Breast epithelium (tissue), 4 donors: ENCODE results near the gene SCAF1. TPM values are rescaled to one million over a fixed set of nuclear protein-coding genes. Genes with fewer than 3 reads are reported as not detected.

Experiments used
- DNase-seq, 2 donors: peaks; one replicate each; pipeline ENCODE4 v3.0.0-alpha.2; 2019; ENCODE audit warnings: low spot score in 2 of 2
- H3K27ac ChIP-seq, 2 donors: fragments of 200-600 bp; sonication (generic) in 1 of 2; one replicate each; pipeline ENCODE4 v1.5.1; 2016 to 2019; ENCODE audit warnings: mild to moderate bottlenecking in 1 of 2
- H3K27me3 ChIP-seq, 2 donors: fragments of 200-600 bp; sonication (generic) in 1 of 2; one replicate each; pipeline versions ENCODE4 v1.5.1 to v1.6.0; 2017 to 2019; ENCODE audit warnings: control low read depth in 1 of 2, mild to moderate bottlenecking in 1 of 2
- H3K36me3 ChIP-seq: fragments of 200-600 bp; one replicate; pipeline ENCODE4 v1.5.1; 2019
- H3K4me1 ChIP-seq, 2 donors: fragments of 200-600 bp; sonication (generic); one replicate each; pipeline ENCODE4 v1.5.1; 2016 to 2019; ENCODE audit warnings: control low read depth in 1 of 2
- H3K4me3 ChIP-seq, 3 donors: fragments of 200-600 bp; sonication (generic); 1 replicate in 2 of 3; 2 replicates in 1 of 3; pipeline ENCODE4 v1.5.1; 2016 to 2019; ENCODE audit warnings: mild to moderate bottlenecking in 3 of 3, moderate library complexity in 2 of 3
- H3K9me3 ChIP-seq, 2 donors: fragments of 200-600 bp; sonication (generic) in 1 of 2; one replicate each; pipeline ENCODE4 v1.5.1; 2016 to 2019; ENCODE audit warnings: control low read depth in 1 of 2
- POLR2A ChIP-seq: fragments of 450-650 bp; IDR thresholded peaks from one replicate; pipeline ENCODE4 v1.6.1; 2016; ENCODE audit warnings: antibody characterized with exemption, mild to moderate bottlenecking, moderate library complexity
- POLR2AphosphoS5 ChIP-seq, 3 donors: sonication (generic); formaldehyde crosslinking; IDR thresholded peaks; one replicate each; pipeline ENCODE4 v1.6.1; 2017; ENCODE audit warnings: antibody characterized with exemption in 3 of 3
- intact Hi-C: fragments of 100-400 bp; cut with DNase I; formaldehyde crosslinking; loops from one replicate; pipeline ENCODE4 v1.15.1; 2023; ENCODE audit warnings: low total_unique reads
- total RNA-seq, 3 donors: library from RNA; depleted of rRNA; stranded (reverse); fragments of >200 nt; gene quantifications; one replicate each; pipeline ENCODE4 v1.1.0, GENCODE V29; 2016
- TF ChIP-seq, protein P1 (sequence below), 3 donors: fragments of 450-650 bp; IDR thresholded peaks; one replicate each; pipeline ENCODE4 v1.5.1; 2016 to 2017; ENCODE audit warnings: antibody characterized with exemption in 3 of 3, mild to moderate bottlenecking in 3 of 3, moderate library complexity in 3 of 3

The SCAF1 gene
- total RNA-seq, 3 donors from 2014 or later: 9.8 to 15.4 (median 10.6) TPM

DNA sequence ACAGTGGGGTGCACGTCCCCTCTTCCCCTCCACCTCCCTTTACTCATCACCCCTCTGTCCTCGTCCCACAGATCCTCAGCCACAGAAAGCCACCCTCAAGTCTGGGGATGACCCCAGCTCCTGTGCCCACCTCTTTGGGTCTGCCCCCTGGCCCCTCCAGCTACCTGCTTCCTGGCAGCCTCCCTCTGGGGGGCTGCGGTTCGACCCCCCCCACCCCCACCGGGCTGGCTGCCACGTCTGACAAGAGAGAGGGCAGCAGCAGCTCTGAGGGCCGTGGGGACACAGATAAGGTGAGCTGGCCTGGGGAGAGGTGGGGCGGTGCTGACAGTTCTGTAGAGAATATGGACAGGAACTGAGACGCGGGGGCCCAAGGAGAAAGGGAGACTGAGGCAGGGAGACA, 12.6 kb downstream of the SCAF1 start:
- TF ChIP-seq POLR2A: no peak
- TF ChIP-seq POLR2AphosphoS5 (IDR thresholded peaks at IDR 0.05): no peak
- no peak overlapping the region for H3K4me3 ChIP-seq
- intact Hi-C loops: loop anchor here (1.0 kb wide), 1 partner anchor 17 kb away; no protein-coding TSS in a partner anchor
- no peak for DNase-seq
- H3K36me3 ChIP-seq: peaks cover 16% of the 10 kb centered on the region
- no peak overlapping the region for H3K27ac ChIP-seq
- no peaks in the 10 kb centered on the region for H3K4me1 ChIP-seq
- no peaks in the 10 kb centered on the region for H3K27me3 ChIP-seq
- no peaks in the 10 kb centered on the region for H3K9me3 ChIP-seq

DNA sequence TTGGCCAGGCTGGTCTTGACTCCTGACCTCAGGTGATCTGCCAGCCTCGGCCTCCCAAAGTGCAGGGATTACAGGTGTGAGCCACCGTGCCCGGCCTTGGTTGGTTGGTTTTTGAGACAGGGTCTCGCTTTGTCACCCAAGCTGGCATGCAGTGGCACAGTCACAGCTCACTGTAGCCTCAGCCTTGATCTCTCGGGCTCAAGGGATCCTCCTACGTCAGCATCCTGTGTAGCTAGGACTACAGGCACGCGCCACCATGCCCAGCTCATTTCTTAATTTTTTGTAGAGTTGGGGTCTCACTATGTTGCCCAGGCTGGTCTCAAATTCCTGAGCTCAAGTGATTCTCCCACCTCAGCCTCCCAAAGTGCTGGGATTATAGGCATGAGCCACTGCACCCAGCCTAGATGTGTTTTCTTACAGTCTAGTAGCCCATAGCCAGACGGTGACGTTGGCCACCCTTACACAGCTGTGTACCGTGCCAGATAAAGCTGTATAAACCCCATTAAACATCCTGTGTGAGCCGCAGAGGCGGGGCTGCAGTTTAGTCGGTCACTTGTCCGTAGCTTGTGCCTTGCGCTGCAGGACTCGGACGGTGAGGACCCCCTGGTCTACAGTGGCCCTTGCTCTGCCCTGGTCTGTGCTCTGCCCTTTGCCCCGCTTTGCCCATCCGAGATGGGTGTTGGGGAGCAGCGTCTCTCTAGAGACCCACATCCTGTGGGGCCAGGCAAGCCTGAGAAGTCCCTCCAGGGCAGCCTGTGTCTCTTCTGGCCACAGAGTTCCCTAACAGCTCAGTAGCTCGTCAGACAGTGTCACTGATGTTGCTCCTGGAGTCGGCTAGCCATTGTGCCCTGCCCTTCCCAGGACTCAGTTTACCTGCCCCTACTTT, 13.8 kb downstream of the SCAF1 start:
- Histone ChIP-seq H3K27ac (no peak overlapping the region), H3K27me3 (no peaks in the 10 kb centered on the region), H3K4me1 (no peaks in the 10 kb centered on the region), H3K4me3 (no peak overlapping the region), H3K9me3 (no peaks in the 10 kb centered on the region), H3K36me3 (peaks cover 16% of the 10 kb centered on the region)
- TF ChIP-seq POLR2AphosphoS5 (IDR thresholded peaks at IDR 0.05) (no peak), POLR2A (no peak)
- TF ChIP-seq, protein P1, sequence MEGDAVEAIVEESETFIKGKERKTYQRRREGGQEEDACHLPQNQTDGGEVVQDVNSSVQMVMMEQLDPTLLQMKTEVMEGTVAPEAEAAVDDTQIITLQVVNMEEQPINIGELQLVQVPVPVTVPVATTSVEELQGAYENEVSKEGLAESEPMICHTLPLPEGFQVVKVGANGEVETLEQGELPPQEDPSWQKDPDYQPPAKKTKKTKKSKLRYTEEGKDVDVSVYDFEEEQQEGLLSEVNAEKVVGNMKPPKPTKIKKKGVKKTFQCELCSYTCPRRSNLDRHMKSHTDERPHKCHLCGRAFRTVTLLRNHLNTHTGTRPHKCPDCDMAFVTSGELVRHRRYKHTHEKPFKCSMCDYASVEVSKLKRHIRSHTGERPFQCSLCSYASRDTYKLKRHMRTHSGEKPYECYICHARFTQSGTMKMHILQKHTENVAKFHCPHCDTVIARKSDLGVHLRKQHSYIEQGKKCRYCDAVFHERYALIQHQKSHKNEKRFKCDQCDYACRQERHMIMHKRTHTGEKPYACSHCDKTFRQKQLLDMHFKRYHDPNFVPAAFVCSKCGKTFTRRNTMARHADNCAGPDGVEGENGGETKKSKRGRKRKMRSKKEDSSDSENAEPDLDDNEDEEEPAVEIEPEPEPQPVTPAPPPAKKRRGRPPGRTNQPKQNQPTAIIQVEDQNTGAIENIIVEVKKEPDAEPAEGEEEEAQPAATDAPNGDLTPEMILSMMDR (IDR thresholded peaks at IDR 0.05): no peak
- intact Hi-C loops: no loop called here
- no peak for DNase-seq

DNA sequence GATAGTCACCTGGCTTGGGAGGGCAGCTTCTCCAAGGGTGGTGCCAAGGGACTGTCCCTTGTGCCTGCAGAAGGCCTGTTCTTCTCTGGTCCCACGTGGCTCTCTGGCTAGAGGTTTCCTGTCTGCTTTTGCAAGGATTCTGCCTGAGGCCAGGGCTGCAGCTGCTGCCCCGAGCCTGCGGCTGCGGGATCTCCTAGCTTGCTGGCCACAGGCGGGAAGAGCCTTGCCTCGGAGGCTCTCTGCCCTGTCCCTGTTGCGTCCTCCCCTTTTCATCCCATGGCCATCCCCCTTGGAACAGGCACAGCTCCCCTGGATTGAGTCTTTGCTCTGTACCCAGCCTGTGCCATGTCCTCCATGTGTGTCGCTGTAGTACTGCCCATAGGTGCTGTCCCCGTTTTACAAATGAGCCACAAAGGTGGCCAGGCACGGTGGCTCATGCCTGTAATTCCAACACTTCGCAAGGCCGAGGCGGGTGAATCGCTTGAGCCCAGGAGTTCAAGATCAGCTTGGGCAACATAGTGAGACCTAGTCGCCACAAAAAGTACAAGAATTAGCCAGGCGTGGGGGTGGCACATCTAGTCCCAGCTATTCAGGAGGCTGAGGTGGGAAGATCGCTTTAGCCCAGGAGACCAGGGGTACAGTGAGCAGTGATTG, 14.6 kb downstream of the SCAF1 start:
- H3K36me3 ChIP-seq: peaks cover 16% of the 10 kb centered on the region

GRCh38 chr19:49657493-49658138, 15.6 kb downstream of the SCAF1 start:
- intact Hi-C loops: no loop called here
- H3K36me3 ChIP-seq: peaks cover 7% of the 10 kb centered on the region
- no peak overlapping the region for H3K4me3 ChIP-seq
- TF ChIP-seq POLR2AphosphoS5 (IDR thresholded peaks at IDR 0.05) (no peak), POLR2A (no peak)
- TF ChIP-seq, protein P1 (IDR thresholded peaks at IDR 0.05): no peak
- no peaks in the 10 kb centered on the region for H3K27me3 ChIP-seq
- no peak for DNase-seq
- no peaks in the 10 kb centered on the region for H3K9me3 ChIP-seq
- no peak overlapping the region for H3K27ac ChIP-seq
- no peaks in the 10 kb centered on the region for H3K4me1 ChIP-seq

More for the DNA sequence above, 14.6 kb downstream of the SCAF1 start:
- no peak for DNase-seq
- H3K9me3 ChIP-seq: no peaks in the 10 kb centered on the region
- TF ChIP-seq, protein P1 (IDR thresholded peaks at IDR 0.05): no peak
- TF ChIP-seq POLR2A (no peak), POLR2AphosphoS5 (IDR thresholded peaks at IDR 0.05) (no peak)
- H3K4me1 ChIP-seq: no peaks in the 10 kb centered on the region
- H3K27ac ChIP-seq: no peak overlapping the region
- intact Hi-C loops: no loop called here
- no peaks in the 10 kb centered on the region for H3K27me3 ChIP-seq
- H3K4me3 ChIP-seq: no peak overlapping the region

DNA sequence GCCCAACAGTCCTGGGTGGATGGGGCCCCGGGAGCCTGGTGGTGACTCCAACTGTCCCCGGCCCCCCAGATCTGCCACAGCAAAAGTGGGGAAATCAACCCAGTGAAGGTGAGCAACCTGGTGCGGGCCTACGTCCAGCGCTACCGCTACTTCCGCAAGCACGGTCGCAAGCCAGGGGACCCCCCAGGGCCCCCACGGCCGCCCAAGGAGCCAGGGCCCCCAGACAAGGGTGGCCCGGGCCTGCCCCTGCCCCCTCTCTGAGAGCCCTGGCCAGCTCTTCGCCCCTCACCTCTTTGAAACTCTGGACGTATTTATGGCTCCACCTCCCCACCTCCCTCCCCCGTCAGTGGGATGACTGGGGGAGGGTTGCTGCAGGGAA, 16.1 kb downstream of the SCAF1 start:
- no peak for DNase-seq
- Histone ChIP-seq H3K9me3 (no peaks in the 10 kb centered on the region), H3K27me3 (no peaks in the 10 kb centered on the region), H3K27ac (no peak overlapping the region), H3K4me1 (no peaks in the 10 kb centered on the region), H3K4me3 (no peak overlapping the region), H3K36me3 (peaks cover 7% of the 10 kb centered on the region)
- no peak for TF ChIP-seq POLR2A
- no peak for TF ChIP-seq POLR2AphosphoS5 (IDR thresholded peaks at IDR 0.05)
- TF ChIP-seq, protein P1 (IDR thresholded peaks at IDR 0.05): no peak
- intact Hi-C loops: no loop called here
